Right lobe of liver (tissue), 6 donors: ENCODE data around the gene COL4A1. TPM values are rescaled to one million over a fixed set of nuclear protein-coding genes. Genes with fewer than 3 reads are reported as not detected.
A peak's percentile ranks its signal among the peaks of the same experiment; 100 is the strongest.

Experiments
- ATAC-seq, 4 donors: fragments of 200-7000 bp; cut with Tn5 transposase; one replicate each; pipeline ENCODE4 v1.9.1; 2020; ENCODE audit warnings: mild to moderate bottlenecking in 4 of 4, moderate library complexity in 4 of 4
- DNase-seq, 3 donors: peaks; one replicate each; pipeline ENCODE4 v3.0.0-alpha.2; 2020
- H3K27ac ChIP-seq, 3 donors: fragments of 200-600 bp; one replicate each; pipeline ENCODE4 v1.8.0; 2022
- H3K27me3 ChIP-seq, 2 donors: fragments of 200-600 bp; one replicate each; pipeline ENCODE4 v1.8.0; 2022
- H3K36me3 ChIP-seq, 4 donors: fragments of 200-600 bp; sonication (generic) in 1 of 4; one replicate each; pipeline versions ENCODE4 v1.5.1 to v1.8.0; 2017 to 2022; ENCODE audit warnings: control low read depth in 1 of 4
- H3K4me1 ChIP-seq, 4 donors: fragments of 200-600 bp; sonication (generic) in 1 of 4; one replicate each; pipeline versions ENCODE4 v1.5.1 to v1.8.0; 2017 to 2022; ENCODE audit warnings: control low read depth in 1 of 4
- H3K4me3 ChIP-seq, 3 donors: fragments of 200-600 bp; one replicate each; pipeline ENCODE4 v1.8.0; 2022
- H3K9me3 ChIP-seq, 4 donors: fragments of 200-600 bp; sonication (generic) in 1 of 4; one replicate each; pipeline versions ENCODE4 v1.5.1 to v1.8.0; 2017 to 2022; ENCODE audit warnings: control low read depth in 1 of 4
- POLR2A ChIP-seq: fragments of 450-650 bp; IDR thresholded peaks from one replicate; pipeline ENCODE4 v1.6.1; 2017; ENCODE audit warnings: antibody characterized with exemption, mild to moderate bottlenecking
- WGBS: methylation state at CpG from one replicate; pipeline ENCODE4 v1.1.6; 2018; ENCODE audit warnings: low coverage, low lambda C conversion rate; ENCODE audit not compliant: insufficient coverage; ENCODE audit errors: missing lambda C conversion rate; 5-methylcytosine and 5-hydroxymethylcytosine counted together
- intact Hi-C, 2 donors: fragments of 100-400 bp; cut with DNase I; formaldehyde crosslinking; loops; one replicate each; pipeline versions ENCODE4 v1.11.2 to v1.14.1; 2022
- total RNA-seq, 6 experiments: library from RNA; depleted of rRNA in 2 of 6; stranded (reverse); fragments of >200 nt in 2 of 6; fragmentation: NEBNext Ultra II Directional in 3 of 6; extraction: Animal tissue kit (Norgen Biotek cat#: 25700) in 3 of 6; gene quantifications; one replicate each; pipeline versions ENCODE4 v1.1.0 to v1.2.4, GENCODE V29; 2016 to 2023
- TF ChIP-seq, protein P1 (sequence below), 4 donors: fragments of 200-600 bp in 3 of 4; fragments of 450-650 bp in 1 of 4; IDR thresholded peaks; one replicate each; pipeline versions ENCODE4 v1.5.1 to v1.8.0; 2016 to 2022; ENCODE audit warnings: antibody characterized with exemption in 4 of 4, mild to moderate bottlenecking in 2 of 4
- donor health status: DM: no; HTN: yes; CAD: no.
- donor health status: DM: no; HTN: no; CAD: no.
- donor health status: DM: no; HTN: no; CAD: no.
- donor health status: DM: no; HTN: yes; CAD: no.
- donor health status: DM: no; HTN: yes; CAD: no.

COL4A1 gene
- total RNA-seq, 6 experiments from 2014 or later: 8.0 to 89.8 (median 41.1) TPM

DNA sequence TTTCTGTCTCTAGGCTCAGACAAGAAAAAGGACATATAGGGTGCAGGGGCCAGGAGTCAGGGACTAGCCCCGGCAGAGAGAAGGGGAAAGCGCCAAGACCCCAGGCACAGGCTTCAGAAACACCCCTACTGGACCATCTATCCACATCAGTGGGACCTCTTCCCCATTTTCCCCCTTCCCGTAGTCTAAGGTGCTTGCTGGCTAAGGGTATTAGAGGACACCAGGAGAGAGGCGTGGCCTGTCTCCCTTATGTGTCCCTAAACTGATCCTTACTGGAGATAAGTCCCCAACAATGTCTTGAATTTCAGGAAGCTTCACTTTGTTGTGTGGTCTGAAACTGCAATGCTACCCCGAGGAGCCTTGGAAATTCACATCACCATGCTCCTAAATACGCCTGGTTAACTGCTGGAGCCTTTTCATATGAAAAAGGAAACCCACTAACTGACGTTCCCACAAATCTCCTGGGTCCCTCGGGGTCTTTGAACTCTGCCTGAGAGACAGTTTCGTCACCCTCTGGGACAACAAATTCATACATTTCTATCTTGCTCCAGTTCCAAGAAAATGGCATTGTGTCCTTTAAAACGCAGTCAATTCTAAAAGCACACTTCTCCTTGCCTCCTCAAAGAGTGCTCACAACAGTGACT, 197.7 kb downstream of the COL4A1 start:
- 42% methylated on average over 10 of the region's 10 CpGs for WGBS
- intact Hi-C loops: no loop called here
- no peak for TF ChIP-seq POLR2A
- TF ChIP-seq, protein P1, sequence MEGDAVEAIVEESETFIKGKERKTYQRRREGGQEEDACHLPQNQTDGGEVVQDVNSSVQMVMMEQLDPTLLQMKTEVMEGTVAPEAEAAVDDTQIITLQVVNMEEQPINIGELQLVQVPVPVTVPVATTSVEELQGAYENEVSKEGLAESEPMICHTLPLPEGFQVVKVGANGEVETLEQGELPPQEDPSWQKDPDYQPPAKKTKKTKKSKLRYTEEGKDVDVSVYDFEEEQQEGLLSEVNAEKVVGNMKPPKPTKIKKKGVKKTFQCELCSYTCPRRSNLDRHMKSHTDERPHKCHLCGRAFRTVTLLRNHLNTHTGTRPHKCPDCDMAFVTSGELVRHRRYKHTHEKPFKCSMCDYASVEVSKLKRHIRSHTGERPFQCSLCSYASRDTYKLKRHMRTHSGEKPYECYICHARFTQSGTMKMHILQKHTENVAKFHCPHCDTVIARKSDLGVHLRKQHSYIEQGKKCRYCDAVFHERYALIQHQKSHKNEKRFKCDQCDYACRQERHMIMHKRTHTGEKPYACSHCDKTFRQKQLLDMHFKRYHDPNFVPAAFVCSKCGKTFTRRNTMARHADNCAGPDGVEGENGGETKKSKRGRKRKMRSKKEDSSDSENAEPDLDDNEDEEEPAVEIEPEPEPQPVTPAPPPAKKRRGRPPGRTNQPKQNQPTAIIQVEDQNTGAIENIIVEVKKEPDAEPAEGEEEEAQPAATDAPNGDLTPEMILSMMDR (IDR thresholded peaks at IDR 0.05): no peak
- no peak for ATAC-seq
- Histone ChIP-seq H3K4me3 (no peak overlapping the region), H3K36me3 (no peaks in the 10 kb centered on the region), H3K9me3 (no peaks in the 10 kb centered on the region), H3K27ac (no peak overlapping the region), H3K4me1 (peaks cover 0 to 20% (median 7%) of the 10 kb centered on the region in 4 donors), H3K27me3 (no peaks in the 10 kb centered on the region)
- DNase-seq: no peak

DNA sequence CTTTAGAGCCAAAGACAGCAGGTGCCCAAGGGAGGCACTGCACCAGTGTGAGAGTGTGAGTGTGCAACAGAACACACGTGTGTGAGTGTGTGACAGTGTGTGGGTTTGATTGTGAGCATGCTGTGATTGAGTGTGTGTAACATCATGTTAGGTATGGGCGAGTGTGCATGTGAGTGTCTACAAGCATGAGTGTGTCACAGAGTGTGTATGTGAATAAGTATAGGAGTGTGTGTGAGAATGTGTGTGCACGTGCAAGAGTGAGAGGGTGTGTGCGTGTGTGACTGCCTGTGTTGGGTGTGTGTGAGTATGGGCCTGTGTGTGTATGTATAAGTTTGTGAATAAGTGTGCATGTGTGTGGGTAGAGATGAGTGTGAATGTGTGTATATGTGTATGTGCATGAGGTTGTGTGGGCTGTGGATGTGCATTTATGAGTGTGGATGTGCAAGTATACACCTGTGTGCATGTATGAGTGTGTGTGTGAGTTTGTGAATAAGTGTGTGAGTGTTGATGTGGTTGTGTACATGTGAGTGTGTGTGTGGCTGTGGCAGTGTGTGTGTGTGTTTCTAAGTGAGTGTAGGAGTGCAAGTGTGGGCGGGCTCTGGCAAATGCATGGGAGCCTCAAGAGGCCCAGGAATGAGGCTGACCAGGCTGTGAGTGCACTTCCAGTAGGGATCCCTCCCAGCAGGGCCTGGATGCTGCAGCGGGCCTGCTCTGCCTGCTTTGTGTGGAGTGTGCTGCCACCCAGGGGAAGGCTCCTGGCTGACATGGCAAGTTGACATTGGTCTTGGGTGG, 198.4 kb downstream of the COL4A1 start:
- TF ChIP-seq POLR2A: no peak
- TF ChIP-seq, protein P1 (IDR thresholded peaks at IDR 0.05): peak; percentile 66 to 88 (median 80)
- Histone ChIP-seq H3K4me1 (peaks cover 0 to 20% (median 7%) of the 10 kb centered on the region in 4 donors), H3K4me3 (no peak overlapping the region), H3K27me3 (no peaks in the 10 kb centered on the region), H3K9me3 (no peaks in the 10 kb centered on the region), H3K36me3 (no peaks in the 10 kb centered on the region), H3K27ac (peak overlapping the region in 1 of 3 donors; percentile 62)
- DNase-seq (peak; percentile 84 to 85 (median 84)), ATAC-seq (peak; percentile 93 to 97 (median 96))
- WGBS: 80% methylated on average over 5 of the region's 6 CpGs
- intact Hi-C loops: no loop called here

DNA sequence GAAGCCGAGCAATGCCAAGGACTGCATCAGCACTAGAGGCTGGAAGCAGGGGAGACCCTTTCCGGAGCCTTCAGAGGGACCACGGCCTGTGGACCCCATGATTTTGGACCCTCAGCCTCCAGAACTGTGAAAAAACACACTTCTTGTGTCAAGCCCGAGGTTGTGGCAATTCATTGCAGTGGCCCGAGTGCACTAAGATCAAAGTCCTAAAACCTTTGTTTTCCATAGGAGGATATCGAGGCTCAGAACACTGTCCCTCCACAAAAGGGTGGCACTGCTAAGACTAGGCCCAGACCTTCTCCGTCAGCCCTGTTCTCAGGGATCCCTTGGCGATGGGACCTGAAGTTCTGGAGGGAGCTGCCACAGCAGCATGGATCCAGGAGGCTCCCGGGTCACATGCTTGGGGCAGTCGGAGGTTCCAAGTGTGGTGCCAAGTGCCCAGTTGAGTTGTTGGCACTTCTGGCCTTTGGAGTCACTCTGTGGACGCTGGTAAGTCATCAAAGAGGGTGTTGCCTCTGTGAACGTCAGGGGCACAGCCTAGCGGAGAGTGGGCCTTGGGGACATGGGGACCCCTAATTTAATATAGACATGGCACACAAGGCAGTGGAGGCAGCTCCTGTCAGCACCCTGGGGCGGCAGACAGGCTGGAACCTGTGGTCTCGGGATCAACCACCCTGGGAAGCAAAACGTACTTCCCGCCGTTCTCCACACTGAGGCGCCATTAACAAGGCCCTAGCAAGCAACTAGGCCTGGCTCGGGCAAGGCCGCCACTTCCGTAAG, 199.2 kb downstream of the COL4A1 start:
- intact Hi-C loops: no loop called here
- Histone ChIP-seq H3K36me3 (no peaks in the 10 kb centered on the region), H3K27me3 (no peaks in the 10 kb centered on the region), H3K9me3 (no peaks in the 10 kb centered on the region), H3K27ac (peak overlapping the region in 1 of 3 donors; percentile 62), H3K4me3 (no peak overlapping the region), H3K4me1 (peaks cover 0 to 20% (median 7%) of the 10 kb centered on the region in 4 donors)
- peak in 2 of 4 donors; percentile 20 to 31 for ATAC-seq
- TF ChIP-seq, protein P1 (IDR thresholded peaks at IDR 0.05): no peak
- no peak for TF ChIP-seq POLR2A
- WGBS: 91% methylated on average over 4 of the region's 22 CpGs
- no peak for DNase-seq

DNA sequence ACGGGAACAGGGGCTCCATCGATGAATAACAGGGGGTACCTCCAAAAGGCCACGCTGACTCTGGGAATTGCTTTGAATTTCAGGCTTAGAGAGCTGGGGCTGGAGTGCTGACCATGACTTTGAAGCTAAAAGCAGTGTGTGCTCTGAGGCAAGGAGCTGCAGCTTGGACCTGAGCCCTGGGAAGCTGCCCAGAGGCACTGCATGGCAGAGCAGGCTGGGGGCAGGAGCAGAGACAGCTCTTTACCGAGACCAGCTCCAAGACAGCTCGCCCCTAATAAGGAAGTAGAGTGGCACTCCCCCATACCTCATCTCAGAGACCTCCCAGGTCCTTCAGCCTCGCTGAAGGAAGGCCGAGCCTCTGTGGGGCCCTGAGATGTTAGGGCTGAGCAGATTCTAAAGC, 200.2 kb downstream of the COL4A1 start:
- Histone ChIP-seq H3K4me3 (no peak overlapping the region), H3K27me3 (no peaks in the 10 kb centered on the region), H3K9me3 (no peaks in the 10 kb centered on the region), H3K27ac (peak overlapping the region in 1 of 3 donors; percentile 62), H3K36me3 (no peaks in the 10 kb centered on the region), H3K4me1 (peaks cover 0 to 20% (median 7%) of the 10 kb centered on the region in 4 donors)
- TF ChIP-seq POLR2A: no peak
- TF ChIP-seq, protein P1 (IDR thresholded peaks at IDR 0.05): no peak
- 63% methylated on average over 3 of the region's 7 CpGs for WGBS
- DNase-seq: peak; percentile 71 to 87 (median 83)
- intact Hi-C loops: no loop called here
- ATAC-seq: peak; percentile 81 to 89 (median 88)
